ENCODE results near the gene PHACTR3. TPM values are rescaled to one million over a fixed set of nuclear protein-coding genes. Genes with fewer than 3 reads are reported as not detected.

The PHACTR3 gene
- total RNA-seq, 1 experiment from 2014 or later: 10.0 TPM

- Mint-ChIP-seq H3K36me3 (ENCODE audit: insufficient read depth, unreplicated experiment) (peaks cover 20% of the 10 kb centered on the region), H3K27ac (ENCODE audit: unreplicated experiment) (peak overlapping the region; percentile 74), H3K9me3 (ENCODE audit: low read depth, unreplicated experiment) (no peaks in the 10 kb centered on the region), H3K4me3 (ENCODE audit: low read depth, unreplicated experiment) (peak overlapping the region; percentile 61), H3K4me1 (ENCODE audit: low read depth, unreplicated experiment) (peaks cover 85% of the 10 kb centered on the region), H3K27me3 (ENCODE audit: unreplicated experiment) (no peaks in the 10 kb centered on the region)
- TF ChIP-seq CTCF (IDR thresholded peaks at IDR 0.05; ENCODE audit: unreplicated experiment): no peak
- DNase-seq: peak; percentile 96
- no TSS peak for BruUV-seq (replicated peaks)
- intact Hi-C loops (cut with micrococcal nuclease; ENCODE audit: unreplicated experiment): no loop called here
- CTCF ChIA-PET: interaction anchor here (0.8 to 2.2 kb wide), 7 partner anchors 11 to 102 kb away, joined by 3 to 14 read pairs (median 5); partner anchors contain the start of gene SYCP2
Observed at GRCh38 chr20:59831024-59831915, 226.9 kb downstream of the PHACTR3 start.

DNA sequence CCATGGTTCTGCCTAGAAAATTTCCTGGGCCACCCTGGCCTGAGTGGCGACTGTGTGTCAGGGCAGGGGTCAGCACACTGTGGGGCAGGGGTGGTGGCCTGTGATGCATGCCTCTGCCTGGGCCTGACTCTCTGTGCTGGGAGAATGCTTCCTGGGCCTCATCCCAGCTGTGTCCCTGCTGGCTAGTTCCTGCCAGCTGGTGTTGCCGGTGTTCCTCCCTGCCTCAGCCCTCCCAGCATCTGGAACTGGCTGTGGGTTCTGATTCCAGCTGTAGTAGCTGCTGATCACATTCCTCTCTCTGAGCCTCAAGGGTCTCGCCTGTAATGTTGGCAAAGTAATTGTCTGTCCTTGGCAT, 227.6 kb downstream of the PHACTR3 start:
- H3K27me3 Mint-ChIP-seq (ENCODE audit: unreplicated experiment): no peaks in the 10 kb centered on the region
- DNase-seq: peak; percentile 41
- H3K27ac Mint-ChIP-seq (ENCODE audit: unreplicated experiment): peak overlapping the region; percentile 74
- peak overlapping the region; percentile 61 for H3K4me3 Mint-ChIP-seq (ENCODE audit: low read depth, unreplicated experiment)
- peaks cover 21% of the 10 kb centered on the region for H3K36me3 Mint-ChIP-seq (ENCODE audit: insufficient read depth, unreplicated experiment)
- peaks cover 80% of the 10 kb centered on the region for H3K4me1 Mint-ChIP-seq (ENCODE audit: low read depth, unreplicated experiment)
- intact Hi-C loops (cut with micrococcal nuclease; ENCODE audit: unreplicated experiment): no loop called here
- TF ChIP-seq CTCF (IDR thresholded peaks at IDR 0.05; ENCODE audit: unreplicated experiment): no peak
- CTCF ChIA-PET: interaction anchor here (0.8 to 2.2 kb wide), 6 partner anchors 12 to 102 kb away, joined by 3 to 14 read pairs (median 6); partner anchors contain the start of gene SYCP2
- no TSS peak for BruUV-seq (replicated peaks)
- no peaks in the 10 kb centered on the region for H3K9me3 Mint-ChIP-seq (ENCODE audit: low read depth, unreplicated experiment)

GRCh38 chr20:59832406-59833363, 228.3 kb downstream of the PHACTR3 start:
- Mint-ChIP-seq H3K36me3 (ENCODE audit: insufficient read depth, unreplicated experiment) (peaks cover 27% of the 10 kb centered on the region), H3K27ac (ENCODE audit: unreplicated experiment) (peak overlapping the region; percentile 74), H3K9me3 (ENCODE audit: low read depth, unreplicated experiment) (no peaks in the 10 kb centered on the region), H3K27me3 (ENCODE audit: unreplicated experiment) (no peaks in the 10 kb centered on the region), H3K4me3 (ENCODE audit: low read depth, unreplicated experiment) (no peak overlapping the region), H3K4me1 (ENCODE audit: low read depth, unreplicated experiment) (peaks cover 80% of the 10 kb centered on the region)
- no peak for TF ChIP-seq CTCF (IDR thresholded peaks at IDR 0.05; ENCODE audit: unreplicated experiment)
- DNase-seq: no peak
- CTCF ChIA-PET: interaction anchor here (2.2 kb wide), 1 partner anchor 13 kb away, joined by 5 read pairs; no protein-coding TSS in a partner anchor
- BruUV-seq (replicated peaks): no TSS peak
- intact Hi-C loops (cut with micrococcal nuclease; ENCODE audit: unreplicated experiment): no loop called here

DNA sequence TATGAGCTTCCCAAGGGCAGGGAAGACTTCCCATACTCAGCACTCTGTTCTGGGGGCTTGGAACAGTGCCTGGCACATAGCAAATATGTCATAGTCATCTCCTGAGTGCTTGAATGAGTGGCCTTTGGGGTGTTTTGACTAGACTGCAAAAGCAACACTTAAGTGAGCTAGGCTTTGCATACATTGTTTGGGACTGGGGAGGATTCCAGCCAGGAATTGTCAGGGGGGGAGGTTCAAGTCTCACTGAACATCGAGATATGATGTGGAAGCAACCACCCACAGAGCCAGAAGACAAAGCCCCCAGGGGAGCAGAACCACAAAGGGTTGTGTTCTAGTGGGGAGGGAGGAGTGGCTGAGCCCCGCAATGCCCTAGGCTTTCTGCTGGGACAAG, 230.7 kb downstream of the PHACTR3 start:
- no peak for DNase-seq
- CTCF ChIA-PET: interaction anchor here (1.0 to 4.2 kb wide), 2 partner anchors 15 to 52 kb away, joined by 5 to 18 read pairs; no protein-coding TSS in a partner anchor
- Mint-ChIP-seq H3K9me3 (ENCODE audit: low read depth, unreplicated experiment) (no peaks in the 10 kb centered on the region), H3K36me3 (ENCODE audit: insufficient read depth, unreplicated experiment) (peaks cover 35% of the 10 kb centered on the region), H3K27me3 (ENCODE audit: unreplicated experiment) (no peaks in the 10 kb centered on the region), H3K4me1 (ENCODE audit: low read depth, unreplicated experiment) (peaks cover 80% of the 10 kb centered on the region), H3K27ac (ENCODE audit: unreplicated experiment) (peak overlapping the region; percentile 61), H3K4me3 (ENCODE audit: low read depth, unreplicated experiment) (peak overlapping the region; percentile 65)
- BruUV-seq (replicated peaks): no TSS peak
- intact Hi-C loops (cut with micrococcal nuclease; ENCODE audit: unreplicated experiment): no loop called here
- TF ChIP-seq CTCF (IDR thresholded peaks at IDR 0.05; ENCODE audit: unreplicated experiment): no peak
